Measurements from ENCODE around the gene KLHL22.

KLHL22 gene

GRCh38 chr22:20406686-20407408, 88.7 kb downstream of the KLHL22 start:
- H3K4me3 ChIP-seq (ENCODE audit: low read depth, low read length) = no peak overlapping the region
- no peak for TF ChIP-seq CTCF (IDR thresholded peaks at IDR 0.05; ENCODE audit: low read depth, low read length)

- H3K4me3 ChIP-seq (ENCODE audit: low read depth, low read length) = no peak overlapping the region
- TF ChIP-seq CTCF (IDR thresholded peaks at IDR 0.05; ENCODE audit: low read depth, low read length) = no peak
Measured at GRCh38 chr22:20405931-20406685, 89.5 kb downstream of the KLHL22 start.

- TF ChIP-seq CTCF (IDR thresholded peaks at IDR 0.05; ENCODE audit: low read depth, low read length) = no peak
- H3K4me3 ChIP-seq (ENCODE audit: low read depth, low read length) = no peak overlapping the region
Measured at GRCh38 chr22:20405291-20405930, 90.2 kb downstream of the KLHL22 start.

GRCh38 chr22:20404881-20405280, 90.7 kb downstream of the KLHL22 start:
- no peak for TF ChIP-seq CTCF (IDR thresholded peaks at IDR 0.05; ENCODE audit: low read depth, low read length)
- H3K4me3 ChIP-seq (ENCODE audit: low read depth, low read length) = no peak overlapping the region

- TF ChIP-seq CTCF (IDR thresholded peaks at IDR 0.05; ENCODE audit: low read depth, low read length) = no peak
- H3K4me3 ChIP-seq (ENCODE audit: low read depth, low read length) = no peak overlapping the region
Measured at GRCh38 chr22:20403779-20404140, 91.8 kb downstream of the KLHL22 start.

- H3K4me3 ChIP-seq (ENCODE audit: low read depth, low read length) = no peak overlapping the region
- TF ChIP-seq CTCF (IDR thresholded peaks at IDR 0.05; ENCODE audit: low read depth, low read length) = no peak
Measured at GRCh38 chr22:20402960-20403778, 92.4 kb downstream of the KLHL22 start.

All from WI38 (cell line).